ENCODE data around the gene SLC16A10.

Gene SLC16A10

GRCh38 chr6:111280445-111280955 is 193.2 kb downstream of the SLC16A10 start:
- H3K27ac ChIP-seq: no peak overlapping the region
- no peak for DNase-seq (ENCODE audit: low read depth, low spot score)

All from epithelial cell of prostate (primary cell).